Hematopoietic multipotent progenitor cell treated with erythropoietin and hydrocortisone succinate and interleukin-3 and kit ligand, for 4 days (in vitro differentiated cells): ENCODE results near the gene ABLIM2.

Experiments used
- DNase-seq: peaks from one replicate; pipeline ENCODE4 v3.0.0-alpha.2; 2015

The ABLIM2 gene

GRCh38 chr4:8015512-8015911 lies 143.1 kb downstream of the ABLIM2 start:
- no peak for DNase-seq

GRCh38 chr4:8013976-8014726 lies 144.5 kb downstream of the ABLIM2 start:
- DNase-seq, result no peak

GRCh38 chr4:8012517-8012916 lies 146.1 kb downstream of the ABLIM2 start:
- no peak for DNase-seq

GRCh38 chr4:8010618-8011017 lies 148.0 kb downstream of the ABLIM2 start:
- no peak for DNase-seq

- no peak for DNase-seq
These were observed 148.7 kb downstream of the ABLIM2 start for GRCh38 chr4:8009710-8010511.

GRCh38 chr4:8009097-8009496 lies 149.5 kb downstream of the ABLIM2 start:
- no peak for DNase-seq

GRCh38 chr4:8008391-8008790 lies 150.2 kb downstream of the ABLIM2 start:
- no peak for DNase-seq

- DNase-seq, result no peak
These were observed 151.0 kb downstream of the ABLIM2 start for GRCh38 chr4:8007581-8007980.

- no peak for DNase-seq
These were observed 152.1 kb downstream of the ABLIM2 start for GRCh38 chr4:8006471-8006870.

GRCh38 chr4:8005814-8006215 lies 152.8 kb downstream of the ABLIM2 start:
- no peak for DNase-seq

GRCh38 chr4:8005033-8005808 lies 153.4 kb downstream of the ABLIM2 start:
- DNase-seq, result no peak

- no peak for DNase-seq
These were observed 154.5 kb downstream of the ABLIM2 start for GRCh38 chr4:8004066-8004465.

- no peak for DNase-seq
These were observed 155.9 kb downstream of the ABLIM2 start for GRCh38 chr4:8002525-8003309.

- DNase-seq, result no peak
These were observed 156.9 kb downstream of the ABLIM2 start for GRCh38 chr4:8001564-8002355.

- no peak for DNase-seq
These were observed 157.7 kb downstream of the ABLIM2 start for GRCh38 chr4:8000721-8001491.

GRCh38 chr4:8000247-8000646 lies 158.4 kb downstream of the ABLIM2 start:
- DNase-seq, result no peak

GRCh38 chr4:7999695-8000094 lies 158.9 kb downstream of the ABLIM2 start:
- DNase-seq, result no peak

GRCh38 chr4:7999279-7999678 lies 159.3 kb downstream of the ABLIM2 start:
- no peak for DNase-seq

- no peak for DNase-seq
These were observed 160.2 kb downstream of the ABLIM2 start for GRCh38 chr4:7998447-7998846.

GRCh38 chr4:7995866-7996265 lies 162.7 kb downstream of the ABLIM2 start:
- DNase-seq, result no peak

GRCh38 chr4:7995135-7995534 lies 163.5 kb downstream of the ABLIM2 start:
- DNase-seq, result no peak
